Measurements from ENCODE around the gene THSD8.

DNA sequence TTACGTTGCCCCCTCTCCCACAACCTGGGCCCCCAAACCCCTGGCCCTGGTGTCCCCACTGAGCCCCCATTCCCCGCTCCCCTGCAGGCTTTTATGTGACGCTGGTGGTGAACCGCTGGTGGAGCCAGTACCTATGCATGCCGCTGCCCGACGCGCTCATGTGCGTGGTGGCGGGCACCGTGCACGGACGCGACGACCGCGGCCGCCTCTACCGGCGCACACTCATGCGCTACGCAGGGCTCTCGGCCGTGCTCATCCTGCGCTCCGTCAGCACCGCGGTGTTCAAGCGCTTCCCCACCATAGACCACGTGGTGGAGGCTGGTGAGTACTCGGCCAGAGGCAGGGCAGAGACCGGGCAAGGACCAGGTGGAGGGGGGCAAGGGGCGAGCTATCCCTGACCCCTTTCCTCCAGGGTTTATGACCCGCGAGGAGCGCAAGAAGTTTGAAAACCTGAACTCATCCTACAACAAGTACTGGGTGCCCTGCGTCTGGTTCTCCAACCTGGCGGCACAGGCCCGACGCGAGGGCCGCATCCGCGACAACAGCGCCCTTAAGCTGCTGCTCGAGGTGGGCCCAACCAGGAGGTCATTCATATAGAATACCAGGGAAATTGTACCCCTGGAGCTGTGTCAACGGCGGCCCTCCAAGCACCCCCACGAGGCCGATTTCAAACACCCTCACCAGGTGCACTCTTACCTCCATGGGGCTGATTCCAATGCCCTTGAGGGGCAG lies 47.2 kb upstream of the THSD8 start:
- TF ChIP-seq, protein P1, sequence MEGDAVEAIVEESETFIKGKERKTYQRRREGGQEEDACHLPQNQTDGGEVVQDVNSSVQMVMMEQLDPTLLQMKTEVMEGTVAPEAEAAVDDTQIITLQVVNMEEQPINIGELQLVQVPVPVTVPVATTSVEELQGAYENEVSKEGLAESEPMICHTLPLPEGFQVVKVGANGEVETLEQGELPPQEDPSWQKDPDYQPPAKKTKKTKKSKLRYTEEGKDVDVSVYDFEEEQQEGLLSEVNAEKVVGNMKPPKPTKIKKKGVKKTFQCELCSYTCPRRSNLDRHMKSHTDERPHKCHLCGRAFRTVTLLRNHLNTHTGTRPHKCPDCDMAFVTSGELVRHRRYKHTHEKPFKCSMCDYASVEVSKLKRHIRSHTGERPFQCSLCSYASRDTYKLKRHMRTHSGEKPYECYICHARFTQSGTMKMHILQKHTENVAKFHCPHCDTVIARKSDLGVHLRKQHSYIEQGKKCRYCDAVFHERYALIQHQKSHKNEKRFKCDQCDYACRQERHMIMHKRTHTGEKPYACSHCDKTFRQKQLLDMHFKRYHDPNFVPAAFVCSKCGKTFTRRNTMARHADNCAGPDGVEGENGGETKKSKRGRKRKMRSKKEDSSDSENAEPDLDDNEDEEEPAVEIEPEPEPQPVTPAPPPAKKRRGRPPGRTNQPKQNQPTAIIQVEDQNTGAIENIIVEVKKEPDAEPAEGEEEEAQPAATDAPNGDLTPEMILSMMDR (IDR thresholded peaks at IDR 0.05), result no peak
- TF ChIP-seq POLR2A (IDR thresholded peaks at IDR 0.05), result no peak
